H9 (cell line): ENCODE data around the gene DAAM2. TPM values are rescaled to one million over a fixed set of nuclear protein-coding genes. Genes with fewer than 3 reads are reported as not detected.

Source experiments
- DNase-seq: peaks from one replicate; pipeline ENCODE4 v3.0.0-alpha.2; 2017
- H2AFZ ChIP-seq: one replicate; pipeline ENCODE4 v1.6.1; 2013; ENCODE audit warnings: mild to moderate bottlenecking, low read length, control low read depth, moderate library complexity
- H2AK5ac ChIP-seq: 2 replicates; pipeline ENCODE4 v1.6.1; 2013; ENCODE audit warnings: low read length, control low read depth, mixed read lengths; ENCODE audit not compliant: insufficient read length
- H2BK120ac ChIP-seq: one replicate; pipeline ENCODE4 v1.6.1; 2013; ENCODE audit warnings: low read depth, mild to moderate bottlenecking, low read length, control low read depth, inconsistent platforms; ENCODE audit not compliant: poor library complexity, severe bottlenecking
- H2BK12ac ChIP-seq: 2 replicates; pipeline ENCODE4 v1.6.1; 2013; ENCODE audit warnings: low read length, control low read depth, mixed read lengths, low read depth; ENCODE audit not compliant: insufficient read length
- H2BK15ac ChIP-seq: 2 replicates; pipeline ENCODE4 v1.6.1; 2013; ENCODE audit warnings: low read depth, low read length, control low read depth
- H2BK20ac ChIP-seq: one replicate; pipeline ENCODE4 v1.6.1; 2013; ENCODE audit warnings: low read depth, mild to moderate bottlenecking, low read length, control low read depth, inconsistent platforms; ENCODE audit not compliant: poor library complexity, severe bottlenecking
- H2BK5ac ChIP-seq: 2 replicates; pipeline ENCODE4 v1.6.1; 2013; ENCODE audit warnings: low read length, control low read depth, mixed read lengths; ENCODE audit not compliant: insufficient read length
- H3K14ac ChIP-seq: 2 replicates; pipeline ENCODE4 v1.6.1; 2013; ENCODE audit warnings: low read length, control low read depth; ENCODE audit not compliant: insufficient read depth
- H3K18ac ChIP-seq: 2 replicates; pipeline ENCODE4 v1.6.1; 2013; ENCODE audit warnings: low read depth, mild to moderate bottlenecking, mixed read lengths, low read length, control low read depth; ENCODE audit not compliant: insufficient read length
- H3K23ac ChIP-seq: 2 replicates; pipeline ENCODE4 v1.6.1; 2013; ENCODE audit warnings: low read length, control low read depth, mixed read lengths, low read depth; ENCODE audit not compliant: insufficient read length
- H3K23me2 ChIP-seq: 2 replicates; pipeline ENCODE4 v1.6.1; 2013; ENCODE audit warnings: low read depth, mild to moderate bottlenecking, mixed read lengths, low read length, control low read depth; ENCODE audit not compliant: insufficient read length, poor library complexity, severe bottlenecking
- H3K27ac ChIP-seq: 2 replicates; pipeline ENCODE4 v1.5.1; 2013; ENCODE audit warnings: low read length, control low read depth, mixed read lengths, low read depth; ENCODE audit not compliant: insufficient read length
- H3K27me3 ChIP-seq: 2 replicates; pipeline ENCODE4 v1.6.1; 2013; ENCODE audit warnings: low read length, control low read depth, inconsistent platforms; ENCODE audit not compliant: insufficient read depth
- H3K4ac ChIP-seq: 2 replicates; pipeline ENCODE4 v1.6.1; 2013; ENCODE audit warnings: low read depth, mild to moderate bottlenecking, control low read depth, inconsistent platforms, low read length, moderate library complexity
- H3K4me1 ChIP-seq: 2 replicates; pipeline ENCODE4 v1.6.1; 2013; ENCODE audit warnings: low read length, control low read depth, inconsistent platforms; ENCODE audit not compliant: insufficient read depth
- H3K4me2 ChIP-seq: 2 replicates; pipeline ENCODE4 v1.6.1; 2013; ENCODE audit warnings: low read length, control low read depth, mixed read lengths; ENCODE audit not compliant: insufficient read length, insufficient read depth
- H3K56ac ChIP-seq: 2 replicates; pipeline ENCODE4 v1.6.1; 2013; ENCODE audit warnings: low read depth, mild to moderate bottlenecking, mixed read lengths, low read length, control low read depth; ENCODE audit not compliant: insufficient read length
- H3K79me1 ChIP-seq: 2 replicates; pipeline ENCODE4 v1.6.1; 2013; ENCODE audit warnings: low read depth, mild to moderate bottlenecking, moderate library complexity, low read length, control low read depth, inconsistent platforms; ENCODE audit not compliant: insufficient read depth, poor library complexity, severe bottlenecking
- H3K79me2 ChIP-seq: 2 replicates; pipeline ENCODE4 v1.6.1; 2013; ENCODE audit warnings: low read length, control low read depth, inconsistent platforms; ENCODE audit not compliant: insufficient read depth
- H3K9ac ChIP-seq: 2 replicates; pipeline ENCODE4 v1.6.1; 2013; ENCODE audit warnings: low read length, control low read depth, mixed read lengths; ENCODE audit not compliant: insufficient read length; ENCODE audit errors: extremely low read depth
- H3K9me3 ChIP-seq: one replicate; pipeline ENCODE4 v1.6.1; 2013; ENCODE audit warnings: low read depth, low read length, inconsistent platforms; ENCODE audit not compliant: control insufficient read depth
- H3T11ph ChIP-seq: one replicate; pipeline ENCODE4 v1.6.1; 2013; ENCODE audit warnings: mild to moderate bottlenecking, low read length, control low read depth, inconsistent platforms
- H4K20me1 ChIP-seq: one replicate; pipeline ENCODE4 v1.6.1; 2013; ENCODE audit not compliant: control insufficient read depth, insufficient read length, insufficient read depth
- H4K5ac ChIP-seq: 2 replicates; pipeline ENCODE4 v1.6.1; 2013; ENCODE audit warnings: low read depth, mild to moderate bottlenecking, mixed read lengths, low read length, control low read depth; ENCODE audit not compliant: insufficient read length
- H4K8ac ChIP-seq: replicated peaks from 2 replicates; pipeline ENCODE4 v1.6.1; 2013; ENCODE audit warnings: low read length, control low read depth, mixed read lengths, low read depth; ENCODE audit not compliant: insufficient read length
- H4K91ac ChIP-seq: 2 replicates; pipeline ENCODE4 v1.6.1; 2013; ENCODE audit warnings: low read depth, mild to moderate bottlenecking, moderate library complexity, mixed read lengths, low read length, control low read depth; ENCODE audit not compliant: insufficient read length
- H3K27ac Mint-ChIP-seq, 3 experiments: 2 replicates in 2 of 3; 3 replicates in 1 of 3; pipeline ENCODE4 v1.8.0; 2020 to 2021; ENCODE audit warnings: mixed read lengths in 3 of 3, mild to moderate bottlenecking in 1 of 3, moderate library complexity in 1 of 3
- H3K27me3 Mint-ChIP-seq: 2 replicates; pipeline ENCODE4 v1.8.0; 2021; ENCODE audit warnings: low read depth, mild to moderate bottlenecking, moderate library complexity, mixed read lengths
- H3K36me3 Mint-ChIP-seq, 3 experiments: 2 replicates in 2 of 3; 3 replicates in 1 of 3; pipeline ENCODE4 v1.8.0; 2020 to 2021; ENCODE audit warnings: low read depth in 3 of 3, mixed read lengths in 3 of 3; ENCODE audit not compliant: insufficient read depth in 1 of 3
- H3K4me1 Mint-ChIP-seq, 2 experiments: 2 replicates each; pipeline ENCODE4 v1.8.0; 2020; ENCODE audit warnings: mixed read lengths in 2 of 2
- H3K4me3 Mint-ChIP-seq, 2 experiments: 2 replicates in 1 of 2; 3 replicates in 1 of 2; pipeline ENCODE4 v1.8.0; 2020 to 2021; ENCODE audit warnings: mild to moderate bottlenecking in 2 of 2, mixed read lengths in 2 of 2, moderate library complexity in 1 of 2
- H3K9me3 Mint-ChIP-seq, 2 experiments: 2 replicates in 1 of 2; 3 replicates in 1 of 2; pipeline ENCODE4 v1.8.0; 2020; ENCODE audit warnings: mild to moderate bottlenecking in 2 of 2, mixed read lengths in 2 of 2, moderate library complexity in 1 of 2
- WGBS: extraction: QIAGEN DNeasy Blood & Tissue Kit; methylation state at CpG from one replicate; pipeline ENCODE4 v1.1.7; 2013; ENCODE audit warnings: missing lambda C conversion rate, low lambda C conversion rate, mixed read lengths; ENCODE audit not compliant: insufficient read length; ENCODE audit errors: extremely low coverage; 5-methylcytosine and 5-hydroxymethylcytosine counted together
- total RNA-seq: library from RNA; stranded (reverse); gene quantifications from 2 replicates; pipeline ENCODE4 v1.2.1, GENCODE V29; 2021
- TF ChIP-seq, protein P1 (sequence below): fragments of 200-600 bp; sonication (generic); conservative IDR thresholded peaks from 3 replicates; pipeline ENCODE4 v1.8.0; 2021; ENCODE audit warnings: antibody characterized with exemption, mild to moderate bottlenecking

The DAAM2 gene
- total RNA-seq, 1 experiment from 2014 or later, result 1.1 TPM

DNA sequence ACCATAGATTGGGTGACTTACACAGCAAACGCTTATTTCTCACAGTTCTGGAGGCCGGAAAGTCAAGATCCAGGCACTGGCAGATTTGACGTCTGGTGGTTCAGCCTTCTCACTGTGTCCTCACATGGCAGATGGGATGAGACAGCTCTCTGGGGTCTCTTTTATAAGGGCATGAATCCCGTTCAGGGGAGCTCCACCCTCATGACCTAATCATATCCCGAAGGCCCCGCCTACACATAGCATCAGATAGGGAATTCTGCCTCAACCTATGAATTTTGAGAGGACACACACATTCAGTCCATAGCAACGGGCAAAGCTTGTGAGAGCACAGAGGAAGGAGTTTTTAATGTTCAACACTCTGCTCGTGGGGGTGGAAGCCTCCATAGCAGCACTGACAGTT is 27.5 kb downstream of the DAAM2 start:
- H3K23ac ChIP-seq, result no peak overlapping the region
- TF ChIP-seq, protein P1, sequence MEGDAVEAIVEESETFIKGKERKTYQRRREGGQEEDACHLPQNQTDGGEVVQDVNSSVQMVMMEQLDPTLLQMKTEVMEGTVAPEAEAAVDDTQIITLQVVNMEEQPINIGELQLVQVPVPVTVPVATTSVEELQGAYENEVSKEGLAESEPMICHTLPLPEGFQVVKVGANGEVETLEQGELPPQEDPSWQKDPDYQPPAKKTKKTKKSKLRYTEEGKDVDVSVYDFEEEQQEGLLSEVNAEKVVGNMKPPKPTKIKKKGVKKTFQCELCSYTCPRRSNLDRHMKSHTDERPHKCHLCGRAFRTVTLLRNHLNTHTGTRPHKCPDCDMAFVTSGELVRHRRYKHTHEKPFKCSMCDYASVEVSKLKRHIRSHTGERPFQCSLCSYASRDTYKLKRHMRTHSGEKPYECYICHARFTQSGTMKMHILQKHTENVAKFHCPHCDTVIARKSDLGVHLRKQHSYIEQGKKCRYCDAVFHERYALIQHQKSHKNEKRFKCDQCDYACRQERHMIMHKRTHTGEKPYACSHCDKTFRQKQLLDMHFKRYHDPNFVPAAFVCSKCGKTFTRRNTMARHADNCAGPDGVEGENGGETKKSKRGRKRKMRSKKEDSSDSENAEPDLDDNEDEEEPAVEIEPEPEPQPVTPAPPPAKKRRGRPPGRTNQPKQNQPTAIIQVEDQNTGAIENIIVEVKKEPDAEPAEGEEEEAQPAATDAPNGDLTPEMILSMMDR, result no peak

More for the DNA sequence above, 27.5 kb downstream of the DAAM2 start:
- H2BK5ac ChIP-seq, result no peak overlapping the region
- H3K4me1 ChIP-seq, result peaks cover 3% of the 10 kb centered on the region
- H3T11ph ChIP-seq, result no peak overlapping the region
- H3K4me2 ChIP-seq, result no peak overlapping the region
- H4K91ac ChIP-seq, result no peak overlapping the region
- no peaks in the 10 kb centered on the region for H3K23me2 ChIP-seq
- H3K27me3 ChIP-seq, result no peaks in the 10 kb centered on the region
- H3K79me2 ChIP-seq, result no peaks in the 10 kb centered on the region
- DNase-seq, result no peak
- no peak overlapping the region for H2AFZ ChIP-seq
- no peak overlapping the region for H3K27ac ChIP-seq
- no peak overlapping the region for H2BK120ac ChIP-seq
- no peak overlapping the region for H3K18ac ChIP-seq
- no peaks in the 10 kb centered on the region for H3K9me3 ChIP-seq
- H3K4me3 Mint-ChIP-seq, result no peak overlapping the region
- H4K5ac ChIP-seq, result no peak overlapping the region
- H2BK15ac ChIP-seq, result no peak overlapping the region
- H3K56ac ChIP-seq, result no peak overlapping the region
- no peak overlapping the region for H3K14ac ChIP-seq
- H2AK5ac ChIP-seq, result no peak overlapping the region
- H2BK20ac ChIP-seq, result no peak overlapping the region
- H3K27ac Mint-ChIP-seq, result no peak overlapping the region; a peak in 1 of 7 replicates
- no peak overlapping the region for H4K8ac ChIP-seq
- H2BK12ac ChIP-seq, result no peak overlapping the region
- H4K20me1 ChIP-seq, result no peaks in the 10 kb centered on the region
- H3K9ac ChIP-seq, result no peak overlapping the region
- H3K9me3 Mint-ChIP-seq, result no peaks in the 10 kb centered on the region
- no peak overlapping the region for H3K4ac ChIP-seq
- WGBS, result no CpG with 5 or more reads among the region's 8 CpGs
- peaks cover 6% of the 10 kb centered on the region; the same call in 1 of the 2 replicates for H3K27me3 Mint-ChIP-seq
- no peaks in the 10 kb centered on the region for H3K36me3 Mint-ChIP-seq
- peaks cover 30 to 35% of the 10 kb centered on the region in 2 experiments for H3K4me1 Mint-ChIP-seq
- H3K79me1 ChIP-seq, result no peaks in the 10 kb centered on the region
